Activated CD4-positive, CD25-positive, alpha-beta regulatory T cell treated with anti-CD3 and anti-CD28 coated beads, Interleukin-2, amount 50 U/mL, for 24 hours (primary cell): ENCODE measurements around the gene NDC1.
"Not testable (repeated sequence)": the region's sequence is repeated elsewhere in the genome, so short reads cannot be mapped to it uniquely, and the experiment has no call there.

Experiments
- ATAC-seq, 2 donors: fragments of 150-1000 bp; cut with Tn5 transposase; one replicate each; pipeline ENCODE4 v1.10.0; 2021; ENCODE audit warnings: mild to moderate bottlenecking in 1 of 2, moderate library complexity in 1 of 2

NDC1 gene

DNA sequence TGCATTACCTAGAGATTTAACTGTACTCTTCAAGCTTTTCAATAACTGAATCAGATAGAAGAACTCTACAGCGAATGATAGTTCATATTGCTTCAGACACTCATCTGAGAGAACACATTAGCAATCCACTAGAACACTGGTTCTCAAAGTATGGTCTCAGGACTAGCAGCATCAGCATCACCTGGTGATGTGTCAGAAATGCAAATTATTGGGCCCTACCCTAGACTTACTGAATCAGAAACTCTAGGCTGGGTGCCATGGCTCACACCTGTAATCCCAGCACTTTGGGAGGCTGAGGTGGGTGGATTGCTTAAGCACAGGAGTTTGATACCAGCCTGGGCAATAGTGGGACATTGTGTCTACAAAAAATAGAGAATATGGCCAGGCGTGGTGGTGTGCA, 74.2 kb downstream of the NDC1 start:
- no peak for ATAC-seq

DNA sequence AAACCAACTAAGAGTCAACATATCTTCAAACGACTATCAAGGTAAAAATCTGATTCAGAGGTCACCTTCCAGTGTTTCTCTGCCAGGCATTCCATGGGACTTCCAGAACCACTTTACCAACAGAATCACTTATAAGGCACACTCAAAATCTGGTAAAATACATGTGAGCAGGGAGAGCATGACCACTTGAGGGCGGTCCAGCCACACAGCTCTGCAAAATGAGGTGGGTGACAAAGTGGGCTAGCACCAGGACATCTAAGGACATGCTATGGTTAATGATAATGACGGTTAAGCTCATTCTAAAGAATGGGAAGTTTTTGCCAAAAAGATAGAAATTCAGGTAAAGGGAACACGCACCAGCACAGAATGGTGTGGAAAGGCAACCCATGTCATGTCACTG, 74.6 kb downstream of the NDC1 start:
- ATAC-seq = no peak

DNA sequence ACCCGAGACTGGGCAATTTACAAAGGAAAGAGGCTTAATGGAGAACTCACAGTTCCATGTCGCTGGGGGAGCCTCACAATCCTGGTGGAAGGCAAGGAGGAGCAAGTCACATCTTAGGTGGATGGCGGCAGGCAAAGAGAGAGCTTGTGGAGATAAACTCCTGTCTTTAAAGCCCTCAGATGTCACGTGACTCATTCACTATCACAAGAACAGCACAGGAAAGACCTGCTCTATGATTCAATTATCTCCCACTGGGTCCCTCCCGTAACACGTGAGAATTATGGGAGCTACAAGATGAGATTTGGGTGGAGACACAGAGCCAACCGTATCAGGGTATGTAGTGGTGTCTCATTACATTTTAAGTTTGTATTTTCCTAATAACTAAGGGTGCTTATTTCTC, 77.6 kb downstream of the NDC1 start:
- not testable (repeated sequence) for ATAC-seq

DNA sequence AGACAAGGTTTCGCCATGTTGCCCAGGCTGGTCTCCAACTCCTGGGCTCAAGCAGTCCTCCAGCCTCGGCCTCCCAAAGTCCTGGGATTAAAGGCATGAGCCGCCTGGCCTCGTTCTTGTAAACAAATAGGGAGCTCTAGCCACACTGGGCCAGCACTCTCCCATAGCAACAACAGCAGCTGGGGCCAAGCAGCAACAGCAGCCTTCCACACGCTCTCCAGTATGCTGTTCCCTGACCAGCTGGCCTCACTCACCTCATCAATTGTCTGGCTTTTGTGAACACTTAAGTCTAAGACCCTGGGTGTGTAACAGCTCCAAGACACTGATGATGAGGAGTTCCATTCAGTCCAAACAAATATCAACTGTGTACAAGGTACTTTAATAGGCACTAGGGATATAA, 82.2 kb downstream of the NDC1 start:
- ATAC-seq = no peak

DNA sequence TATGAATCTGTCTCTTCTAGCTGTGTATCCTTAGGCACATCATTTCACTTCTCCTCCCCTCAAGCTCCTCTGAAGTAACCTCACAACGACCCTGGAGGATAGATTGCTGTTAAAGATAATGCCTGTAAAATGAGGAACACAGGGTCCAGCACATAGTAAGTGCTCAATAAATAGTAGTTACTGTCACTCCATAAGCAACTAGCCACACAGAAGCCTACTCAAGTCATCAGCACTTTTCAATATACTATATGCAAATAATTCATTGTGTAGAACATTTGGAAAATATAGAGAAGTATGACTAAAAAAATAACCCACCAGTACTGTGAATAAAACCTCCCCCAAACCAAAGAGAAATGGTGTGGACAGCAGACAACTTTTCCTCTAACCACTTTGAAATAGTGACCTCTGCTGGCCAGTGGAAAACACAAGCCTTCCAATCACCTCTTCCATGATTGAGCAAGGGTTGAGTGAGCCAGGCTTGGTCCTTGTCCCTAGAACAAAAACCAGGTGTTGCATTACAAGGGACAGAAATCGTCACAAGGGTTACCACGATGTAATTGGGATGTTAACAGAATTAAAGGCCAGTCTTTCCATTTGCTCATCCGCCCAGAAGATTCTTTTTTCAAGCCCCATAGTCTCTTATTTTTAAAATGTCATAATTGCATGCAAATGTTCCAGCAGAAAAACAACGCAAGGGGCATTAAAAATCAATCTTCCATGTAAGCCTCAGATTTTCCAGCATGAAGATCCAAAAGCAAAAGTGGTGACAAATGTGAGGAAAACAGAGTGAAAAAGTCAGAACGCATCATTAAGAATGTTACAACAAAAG, 83.4 kb downstream of the NDC1 start:
- ATAC-seq = peak in 1 of 2 donors; percentile 38

DNA sequence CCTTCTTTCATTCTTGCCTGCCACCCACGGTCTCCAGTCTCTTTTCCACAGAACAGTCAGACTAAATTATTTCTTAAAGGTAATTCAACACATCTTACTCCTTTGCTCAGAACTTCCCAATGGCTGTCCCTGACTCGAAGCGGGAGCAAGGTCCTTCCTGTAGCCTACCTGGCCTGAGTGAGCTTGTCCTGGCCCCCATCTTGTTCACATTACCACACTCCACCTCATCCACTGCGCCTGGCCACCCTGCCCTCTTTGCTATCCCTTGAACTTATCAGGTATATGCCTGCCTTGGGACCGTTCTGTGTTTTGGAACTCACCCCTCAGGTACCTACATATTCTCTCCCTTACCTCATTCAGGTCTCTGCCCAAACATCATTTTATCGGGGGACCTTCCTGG, 85.8 kb downstream of the NDC1 start:
- ATAC-seq = no peak

DNA sequence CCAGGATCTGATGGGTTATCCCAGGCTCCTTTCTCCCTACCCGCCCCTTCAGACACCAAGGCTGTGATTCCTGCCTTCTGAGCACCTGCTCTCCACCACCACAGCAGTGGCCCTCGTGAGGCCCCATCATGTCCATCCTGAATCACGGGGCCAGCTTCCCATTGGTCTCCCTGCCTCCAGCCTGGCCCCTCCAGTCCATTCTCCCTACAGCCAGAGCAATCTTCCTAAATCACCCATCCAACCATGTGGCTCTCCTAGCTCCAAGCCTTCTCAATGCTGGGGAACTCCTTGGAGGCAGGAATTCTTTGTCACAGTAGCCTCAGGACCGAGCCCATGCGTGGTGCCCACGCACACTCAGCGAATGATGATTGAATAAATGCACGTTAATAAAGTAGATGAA, 90.3 kb downstream of the NDC1 start:
- no peak for ATAC-seq

DNA sequence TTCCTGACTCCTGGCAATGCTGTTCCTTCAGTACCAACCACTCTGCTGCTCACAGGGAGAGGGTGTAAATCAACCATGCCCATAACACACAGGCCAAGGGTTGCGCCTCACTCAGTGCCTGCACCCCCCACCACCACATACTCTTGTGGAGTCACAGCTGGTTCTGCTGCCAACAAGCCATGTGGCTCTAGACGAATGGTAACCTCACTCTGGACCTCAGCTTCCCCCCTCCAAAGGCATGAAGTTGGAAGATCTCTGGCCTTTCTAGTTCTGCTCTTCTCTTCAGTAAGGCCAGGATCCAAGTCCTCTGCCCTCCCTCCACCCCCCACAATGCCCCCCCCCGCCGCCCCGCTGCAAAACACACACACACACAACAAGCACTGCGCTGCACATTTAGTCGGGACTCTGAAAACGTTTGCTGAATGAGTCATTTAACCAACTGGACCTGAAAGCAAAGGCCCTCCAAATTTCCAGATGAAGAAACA, 97.4 kb downstream of the NDC1 start:
- no peak for ATAC-seq

DNA sequence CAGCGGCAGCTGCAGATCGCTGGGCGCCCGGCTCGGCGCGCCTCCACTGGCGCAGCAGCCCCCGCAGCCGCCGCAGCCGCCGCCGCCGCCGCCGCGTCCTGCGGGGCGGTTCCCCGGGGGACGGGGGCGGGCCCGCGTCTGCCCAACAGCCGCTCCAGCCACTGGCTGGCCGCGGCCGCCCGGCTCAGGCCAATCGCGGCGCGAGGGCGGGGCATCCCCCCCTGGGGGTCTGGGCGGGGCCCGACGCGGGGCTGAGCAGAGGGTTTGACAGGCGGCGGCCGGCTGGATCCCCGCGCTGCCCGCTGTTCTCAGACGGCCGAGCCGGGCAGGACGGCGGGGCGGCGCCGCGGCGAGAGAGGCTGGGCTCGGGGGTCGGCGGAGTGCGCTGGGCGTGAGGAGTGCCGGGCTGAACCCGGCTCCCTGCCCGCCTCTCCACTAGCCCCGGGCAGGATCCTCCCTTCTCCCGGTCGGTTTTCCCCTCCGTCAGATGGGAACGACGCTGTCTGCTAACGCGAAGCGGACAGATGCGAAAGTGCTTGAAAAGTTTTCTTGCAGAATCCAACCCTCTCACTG, 98.9 kb downstream of the NDC1 start, which contains the start of gene GLIS1:
GLIS1 (minus strand) TSS at position 56 of the 573 bp plus-strand sequence. CDS start 1,100 bp downstream, outside the sequence.
- peak; percentile 83 to 85 for ATAC-seq

DNA sequence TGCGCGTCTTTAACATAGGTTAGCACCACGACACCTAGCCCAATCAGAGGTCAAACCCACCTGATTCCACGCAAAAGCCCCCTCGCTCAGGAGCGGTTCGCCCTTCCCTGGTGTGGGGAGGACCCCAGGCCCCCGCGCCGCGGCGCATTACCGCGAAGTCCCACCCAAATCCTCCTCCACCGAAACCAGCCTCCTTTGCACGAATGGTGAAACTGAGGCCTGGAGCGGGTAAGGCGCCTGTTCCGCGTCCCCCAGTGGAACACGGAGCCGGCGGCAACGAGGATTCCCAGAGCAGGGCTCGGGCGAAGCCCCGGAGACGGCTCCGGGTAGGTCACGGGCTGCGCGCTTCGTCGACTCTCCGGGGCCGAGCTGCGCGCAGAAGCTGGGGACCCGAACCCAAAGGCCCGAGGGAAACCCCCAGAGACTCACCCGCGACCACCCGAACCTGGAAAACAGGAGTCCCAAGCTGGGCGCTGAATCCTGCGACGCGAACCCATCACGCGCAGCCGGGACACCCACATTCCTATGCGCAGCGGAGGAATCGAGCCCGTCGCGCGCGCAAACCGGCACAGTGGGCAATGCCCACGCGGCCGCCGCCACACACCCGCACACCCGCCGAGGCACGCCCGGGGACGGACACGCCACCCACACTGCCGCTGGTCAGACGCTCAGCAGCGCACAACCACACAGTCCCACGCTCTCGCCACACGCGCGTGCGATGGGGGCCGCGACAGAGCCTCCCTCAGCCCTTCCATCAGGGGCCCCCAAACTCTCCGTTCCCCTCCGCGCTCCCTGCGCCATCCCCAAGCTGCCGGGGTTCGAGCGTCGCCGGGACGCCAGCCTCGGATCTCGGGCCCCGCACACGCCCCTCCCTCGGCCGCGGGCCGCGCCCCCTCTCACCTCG, 99.6 kb downstream of the NDC1 start:
- ATAC-seq = no peak

DNA sequence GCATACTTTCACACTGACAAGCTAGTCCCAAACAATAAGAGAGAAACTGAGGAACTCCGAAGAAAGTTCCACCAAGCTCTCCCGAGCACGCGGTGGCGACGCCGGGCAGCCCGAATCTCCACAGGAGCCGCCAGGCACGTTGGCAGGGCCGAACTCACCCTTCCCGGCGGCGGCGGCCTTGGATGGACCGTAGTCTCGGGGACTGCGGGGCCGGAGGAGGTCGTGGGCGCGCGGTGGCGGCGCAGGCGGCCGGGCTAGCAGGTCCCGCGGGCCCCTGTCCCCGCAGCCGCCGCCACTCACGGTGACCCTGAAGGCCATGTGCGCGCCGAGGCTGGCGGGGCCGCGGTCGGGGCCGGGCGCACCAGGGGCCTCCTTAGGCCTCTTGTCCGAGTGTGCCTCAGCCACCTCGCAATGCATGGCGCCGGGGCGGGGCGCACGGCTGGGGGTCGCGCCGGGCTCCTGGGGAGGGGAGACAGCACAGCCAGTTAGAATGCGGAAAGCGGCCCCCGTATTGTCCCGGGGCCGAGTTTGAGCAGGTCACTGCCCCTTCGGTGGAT, 100.4 kb downstream of the NDC1 start:
- ATAC-seq = no peak

DNA sequence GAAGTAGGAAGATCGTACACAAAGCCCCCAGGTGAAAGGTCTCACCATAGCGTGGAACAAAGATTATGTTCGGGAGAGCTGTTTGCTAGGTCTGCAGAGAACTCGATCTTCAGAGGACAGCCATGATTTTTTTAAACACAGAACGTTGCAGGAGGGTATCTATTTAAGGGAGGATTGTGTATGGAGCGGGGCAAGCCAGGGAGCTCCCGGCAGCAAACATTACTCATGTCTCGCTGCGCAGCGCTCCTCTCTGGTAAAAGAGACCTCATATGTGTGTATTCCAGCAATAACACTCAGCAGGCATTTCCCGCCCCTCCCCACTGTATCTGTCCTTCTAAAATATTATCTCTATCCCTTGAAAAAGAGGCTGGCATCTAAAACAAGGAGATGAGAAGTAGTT, 101.8 kb downstream of the NDC1 start:
- ATAC-seq = no peak

DNA sequence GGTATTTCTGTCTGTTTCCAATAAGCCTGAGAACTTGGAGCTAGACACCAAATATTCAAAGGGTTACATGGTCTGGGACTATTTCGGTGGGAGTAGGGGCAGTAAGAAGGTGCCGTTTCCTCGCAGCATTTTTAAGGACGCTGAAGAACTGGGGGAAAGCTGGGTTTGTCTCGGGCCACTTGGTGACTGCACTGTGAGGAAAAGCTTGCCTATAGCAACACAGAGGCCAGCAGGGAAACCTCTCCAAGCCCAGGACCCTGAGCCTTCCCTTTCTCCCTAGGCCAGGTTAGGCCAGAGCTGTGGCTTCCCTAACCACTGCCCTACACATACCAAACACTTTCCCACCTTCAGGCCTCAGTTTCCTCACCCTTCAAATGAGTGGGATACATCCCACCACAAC, 102.4 kb downstream of the NDC1 start:
- ATAC-seq = no peak

DNA sequence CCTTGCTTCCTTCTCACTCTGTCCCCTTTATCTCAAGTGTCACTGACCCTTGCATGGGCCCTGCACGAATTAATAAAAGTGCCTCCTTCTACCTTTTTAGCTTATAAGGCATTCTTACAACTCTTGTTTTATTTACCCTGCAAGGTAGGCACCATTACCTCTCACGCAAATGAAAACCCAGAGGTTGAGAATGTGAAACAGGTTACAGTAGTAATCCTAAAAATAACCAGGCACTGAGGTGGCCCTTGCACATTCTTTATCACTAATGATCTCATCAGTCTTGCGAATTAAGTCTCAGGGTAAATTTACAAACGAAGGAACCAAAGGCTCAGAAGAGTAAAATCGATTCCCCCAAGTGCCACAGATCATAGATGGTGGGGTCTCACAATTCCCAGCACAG, 102.8 kb downstream of the NDC1 start:
- no peak for ATAC-seq

DNA sequence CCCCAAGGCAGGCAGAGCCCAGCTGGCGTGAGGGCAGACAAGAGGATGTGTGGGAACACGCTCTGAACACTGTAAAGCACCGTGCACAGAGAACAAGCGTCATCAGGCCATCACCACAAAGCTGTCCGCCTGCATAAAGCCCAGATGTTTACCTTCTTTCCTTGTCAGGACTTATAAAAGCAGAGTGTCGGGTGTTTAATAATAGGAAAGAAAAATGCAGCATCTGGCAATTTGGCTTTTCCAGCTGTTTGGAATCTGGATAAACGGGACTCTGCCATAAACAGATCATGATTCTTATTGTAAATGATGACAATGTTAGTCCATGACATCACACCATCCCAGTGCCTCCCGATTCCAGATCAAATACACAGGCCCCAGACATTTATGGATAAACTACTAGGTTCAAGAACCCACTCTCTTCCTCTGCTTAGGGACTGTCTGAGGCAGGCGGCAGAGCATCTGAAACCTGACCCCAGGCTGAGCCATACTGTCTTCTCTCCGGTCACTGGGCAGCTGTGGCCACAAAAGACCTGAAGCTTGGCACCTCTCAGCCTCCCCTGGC, 103.4 kb downstream of the NDC1 start:
- no peak for ATAC-seq

DNA sequence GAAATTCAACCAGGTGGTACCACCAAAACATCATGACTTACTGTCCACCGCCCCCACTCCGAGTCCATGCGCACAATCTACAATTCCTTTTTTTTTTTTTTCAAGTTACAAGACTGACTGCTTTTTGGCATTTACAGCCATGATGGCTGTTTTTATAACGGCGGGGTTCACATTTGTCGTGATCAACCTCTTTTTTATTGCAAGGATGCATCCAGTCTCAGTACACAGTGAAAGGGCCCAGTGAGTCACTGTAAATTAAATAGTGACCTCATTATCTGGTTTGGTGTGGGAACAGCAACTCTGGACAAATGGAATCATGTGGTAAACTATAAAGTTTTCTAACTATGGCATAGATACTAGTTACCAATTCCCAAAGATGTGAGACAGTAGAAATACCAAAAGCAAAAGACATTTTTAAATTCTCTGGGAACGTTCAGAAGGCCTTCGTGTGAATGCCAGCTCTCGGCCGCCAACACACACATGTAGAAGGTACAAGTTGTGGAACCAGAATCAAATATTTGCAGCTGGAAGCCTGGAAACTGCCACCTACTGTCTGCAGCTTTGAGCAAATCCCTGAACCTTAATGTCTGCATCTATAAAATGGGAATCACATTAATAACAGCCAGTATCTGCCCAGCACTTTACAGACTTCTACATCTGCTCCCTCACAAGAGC, 104.0 kb downstream of the NDC1 start:
- ATAC-seq = no peak

DNA sequence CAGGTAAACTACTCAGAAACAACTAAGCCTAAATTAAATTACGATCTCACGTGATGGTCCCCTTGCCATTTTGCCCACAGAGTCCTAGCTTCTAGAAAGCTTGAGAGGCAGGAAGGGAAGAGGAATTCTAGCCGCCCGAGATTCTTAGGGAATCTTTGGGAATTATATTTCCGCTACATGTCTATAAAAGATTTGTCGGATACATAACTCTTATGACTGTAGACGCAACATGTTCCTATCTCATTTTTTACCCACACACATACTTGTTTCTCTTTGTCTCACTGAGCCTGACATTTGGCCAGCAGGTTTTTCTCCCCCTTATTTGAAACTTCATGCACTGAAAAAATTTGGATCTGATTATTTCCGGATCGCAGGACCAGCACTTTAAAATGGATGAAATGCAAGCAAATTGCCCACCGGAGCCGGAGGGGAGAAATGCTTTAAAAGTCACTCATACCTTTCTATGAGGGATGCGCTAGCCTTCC, 104.6 kb downstream of the NDC1 start:
- no peak for ATAC-seq

DNA sequence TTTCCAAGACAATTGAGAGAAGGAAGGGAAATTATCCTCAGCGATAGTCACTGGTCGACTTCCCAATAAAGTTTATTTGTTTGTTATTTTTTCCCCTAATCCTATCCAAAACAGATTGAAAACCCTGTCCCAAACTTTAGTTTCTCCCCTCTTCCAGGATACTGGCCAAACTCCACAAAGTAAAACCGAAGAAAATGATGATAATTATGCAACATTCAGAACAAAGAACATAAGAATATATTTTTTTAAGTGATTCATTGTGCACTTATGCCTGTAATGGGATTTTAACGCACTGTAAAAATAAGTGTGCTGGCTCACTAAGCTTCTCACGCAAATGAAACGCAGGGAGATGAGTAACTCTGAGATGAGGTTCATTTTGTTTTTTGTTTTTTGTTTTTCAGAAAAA, 105.2 kb downstream of the NDC1 start:
- no peak for ATAC-seq

DNA sequence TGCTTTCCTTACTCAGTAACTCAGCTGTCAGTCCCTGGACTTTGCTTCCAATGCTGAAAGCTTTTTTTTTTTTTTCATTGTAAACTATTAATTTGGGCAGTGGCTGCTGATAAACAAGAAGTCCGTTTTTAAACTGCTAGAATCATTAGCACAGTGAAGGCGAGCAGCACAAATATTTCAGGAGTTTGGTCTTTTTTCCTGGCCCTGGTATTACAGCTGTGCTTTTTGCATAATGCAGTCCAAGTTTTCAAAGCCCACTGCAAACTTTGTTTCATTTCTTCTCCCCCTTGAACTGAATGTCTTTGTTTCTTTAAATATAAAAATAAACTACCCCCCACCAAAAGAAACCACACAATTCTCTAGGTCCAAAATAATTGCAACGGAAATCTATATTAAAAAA, 105.7 kb downstream of the NDC1 start:
- no peak for ATAC-seq

DNA sequence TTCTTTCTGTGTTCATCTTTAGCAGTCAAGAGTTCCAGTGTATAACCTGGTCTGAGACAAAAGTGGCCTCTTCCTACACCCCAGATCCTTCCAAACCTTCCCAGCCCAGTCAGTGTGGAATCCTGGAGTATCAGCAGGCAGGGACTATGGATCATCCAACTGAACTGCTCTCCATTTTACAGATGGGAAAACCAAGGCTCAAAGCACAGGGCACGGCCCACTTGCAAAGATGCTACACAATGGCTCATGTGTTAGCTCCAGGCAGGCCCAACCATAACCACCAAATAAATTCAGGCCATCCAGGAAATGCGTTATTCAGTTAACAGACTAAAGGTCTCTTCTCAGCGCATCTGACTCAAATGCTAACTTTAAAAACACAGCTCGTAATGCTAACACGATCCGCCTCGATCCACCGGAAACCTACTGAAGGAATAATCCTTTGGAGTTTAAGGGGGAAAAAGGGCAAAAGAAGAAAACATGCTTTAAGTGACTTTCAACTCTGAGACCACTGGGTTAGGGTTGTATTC, 106.3 kb downstream of the NDC1 start:
- no peak for ATAC-seq

DNA sequence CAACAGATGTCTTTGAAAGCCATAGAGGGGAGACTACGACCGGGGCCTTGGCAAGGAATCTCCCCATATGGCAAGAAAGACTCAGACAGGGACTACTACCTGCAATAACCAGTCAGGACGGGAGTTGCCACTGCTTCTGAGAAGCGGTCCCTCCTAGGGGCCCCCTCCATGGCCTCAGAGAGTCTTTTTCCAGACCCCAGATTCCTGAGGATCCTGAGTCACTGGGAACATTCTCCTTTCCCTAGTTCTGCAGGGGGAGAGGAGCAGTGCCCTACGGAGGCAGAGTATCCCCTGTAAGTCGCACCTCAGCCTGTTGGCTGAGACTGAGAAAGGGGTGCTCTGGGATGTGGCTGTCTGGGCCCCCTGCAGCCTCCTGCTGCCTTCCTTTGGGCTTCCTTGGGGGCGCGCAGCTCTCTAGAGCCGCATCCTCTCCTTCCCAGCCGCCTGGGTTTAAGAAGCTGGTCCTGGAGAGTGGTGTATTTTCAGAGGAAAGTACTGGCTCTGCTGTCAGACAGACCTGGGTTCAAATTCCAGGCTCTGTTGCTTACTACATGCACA, 107.0 kb downstream of the NDC1 start:
- ATAC-seq = no peak
